ENCODE data around the gene ZNF496. TPM values are rescaled to one million over a fixed set of nuclear protein-coding genes. Genes with fewer than 3 reads are reported as not detected.

The ZNF496 gene
- total and polyA plus RNA-seq, 2 donors from 2014 or later = 6.3 to 27.0 TPM

- no peak overlapping the region for H3K27ac ChIP-seq (ENCODE audit: low read depth in 2 of 2, low read length in 2 of 2)
- H3K4me3 ChIP-seq (ENCODE audit: low read length in 3 of 3) = no peak overlapping the region
- H3K9ac ChIP-seq (ENCODE audit: low read length in 3 of 3) = no peak overlapping the region
- no peaks in the 10 kb centered on the region for H3K27me3 ChIP-seq (ENCODE audit: control insufficient read depth, insufficient read depth, low read length)
- H3K36me3 ChIP-seq (ENCODE audit: control insufficient read depth in 2 of 3, insufficient read depth in 3 of 3, low read length in 3 of 3) = peaks cover 0 to 12% (median 0%) of the 10 kb centered on the region in 3 donors
- no peaks in the 10 kb centered on the region for H3K9me3 ChIP-seq (ENCODE audit: control insufficient read depth in 2 of 3, insufficient read depth in 1 of 3, low read length in 3 of 3)
- intact Hi-C loops (cut with DNase I) = no loop called here
- no peak for TF ChIP-seq CTCF (IDR thresholded peaks at IDR 0.05; ENCODE audit: borderline replicate concordance, extremely low read depth, insufficient read depth)
- no peaks in the 10 kb centered on the region for H3K4me1 ChIP-seq (ENCODE audit: control insufficient read depth in 2 of 3, insufficient read depth in 2 of 3, low read depth in 1 of 3, low read length in 3 of 3)
- no peak for FAIRE-seq
- DNase-seq = no peak
Measured at GRCh38 chr1:247316590-247317197, 15.0 kb downstream of the ZNF496 start.

- Histone ChIP-seq H3K4me1 (ENCODE audit: control insufficient read depth in 2 of 3, insufficient read depth in 2 of 3, low read depth in 1 of 3, low read length in 3 of 3) (no peaks in the 10 kb centered on the region), H3K27me3 (ENCODE audit: control insufficient read depth, insufficient read depth, low read length) (no peaks in the 10 kb centered on the region), H3K9me3 (ENCODE audit: control insufficient read depth in 2 of 3, insufficient read depth in 1 of 3, low read length in 3 of 3) (no peaks in the 10 kb centered on the region), H3K4me3 (ENCODE audit: low read length in 3 of 3) (no peak overlapping the region), H3K27ac (ENCODE audit: low read depth in 2 of 2, low read length in 2 of 2) (no peak overlapping the region), H3K9ac (ENCODE audit: low read length in 3 of 3) (no peak overlapping the region), H3K36me3 (ENCODE audit: control insufficient read depth in 2 of 3, insufficient read depth in 3 of 3, low read length in 3 of 3) (peaks cover 5 to 34% (median 26%) of the 10 kb centered on the region in 3 donors)
- TF ChIP-seq CTCF (IDR thresholded peaks at IDR 0.05; ENCODE audit: borderline replicate concordance, extremely low read depth, insufficient read depth) = no peak
- intact Hi-C loops (cut with DNase I) = no loop called here
- FAIRE-seq (no peak), DNase-seq (no peak)
Measured at GRCh38 chr1:247304031-247304430, 27.6 kb downstream of the ZNF496 start.

GRCh38 chr1:247303216-247303615 lies 28.5 kb downstream of the ZNF496 start:
- no peaks in the 10 kb centered on the region for H3K9me3 ChIP-seq (ENCODE audit: control insufficient read depth in 2 of 3, insufficient read depth in 1 of 3, low read length in 3 of 3)
- intact Hi-C loops (cut with DNase I) = no loop called here
- peaks cover 5 to 26% (median 23%) of the 10 kb centered on the region in 3 donors for H3K36me3 ChIP-seq (ENCODE audit: control insufficient read depth in 2 of 3, insufficient read depth in 3 of 3, low read length in 3 of 3)
- no peak for FAIRE-seq
- H3K27me3 ChIP-seq (ENCODE audit: control insufficient read depth, insufficient read depth, low read length) = no peaks in the 10 kb centered on the region
- no peak overlapping the region for H3K9ac ChIP-seq (ENCODE audit: low read length in 3 of 3)
- no peak overlapping the region for H3K4me3 ChIP-seq (ENCODE audit: low read length in 3 of 3)
- TF ChIP-seq CTCF (IDR thresholded peaks at IDR 0.05; ENCODE audit: borderline replicate concordance, extremely low read depth, insufficient read depth) = no peak
- no peak overlapping the region for H3K27ac ChIP-seq (ENCODE audit: low read depth in 2 of 2, low read length in 2 of 2)
- H3K4me1 ChIP-seq (ENCODE audit: control insufficient read depth in 2 of 3, insufficient read depth in 2 of 3, low read depth in 1 of 3, low read length in 3 of 3) = no peaks in the 10 kb centered on the region
- no peak for DNase-seq

- Histone ChIP-seq H3K36me3 (ENCODE audit: control insufficient read depth in 2 of 3, insufficient read depth in 3 of 3, low read length in 3 of 3) (peaks cover 5 to 12% (median 9%) of the 10 kb centered on the region in 3 donors), H3K4me3 (ENCODE audit: low read length in 3 of 3) (no peak overlapping the region), H3K9ac (ENCODE audit: low read length in 3 of 3) (no peak overlapping the region), H3K4me1 (ENCODE audit: control insufficient read depth in 2 of 3, insufficient read depth in 2 of 3, low read depth in 1 of 3, low read length in 3 of 3) (no peaks in the 10 kb centered on the region), H3K27me3 (ENCODE audit: control insufficient read depth, insufficient read depth, low read length) (no peaks in the 10 kb centered on the region), H3K27ac (ENCODE audit: low read depth in 2 of 2, low read length in 2 of 2) (no peak overlapping the region), H3K9me3 (ENCODE audit: control insufficient read depth in 2 of 3, insufficient read depth in 1 of 3, low read length in 3 of 3) (no peaks in the 10 kb centered on the region)
- FAIRE-seq (no peak), DNase-seq (no peak)
- no peak for TF ChIP-seq CTCF (IDR thresholded peaks at IDR 0.05; ENCODE audit: borderline replicate concordance, extremely low read depth, insufficient read depth)
- intact Hi-C loops (cut with DNase I) = no loop called here
Measured at GRCh38 chr1:247301176-247301540, 30.5 kb downstream of the ZNF496 start.
